Erythroblast (primary cell): Measurements from ENCODE around the gene AMBRA1.

Source experiments
- GATA1 ChIP-seq: IDR thresholded peaks from 2 replicates; pipeline ENCODE4 v1.6.1; 2011; ENCODE audit warnings: low read depth, mild to moderate bottlenecking, control low read depth, low read length, moderate library complexity
- POLR2A ChIP-seq: IDR thresholded peaks from 2 replicates; pipeline ENCODE4 v1.6.1; 2011; ENCODE audit warnings: mild to moderate bottlenecking, low read length

GRCh38 chr11:46562527-46562926, 31.3 kb downstream of the AMBRA1 start:
- TF ChIP-seq POLR2A, result no peak
- TF ChIP-seq GATA1, result no peak
